NCI-H187 treated with DMSO at 0.1 percent for 48 hours (cell line): ENCODE measurements around the gene NUTF2.

Source experiments
- DNase-seq: peaks from one replicate; lab custom pipeline; 2025; lab: John Stamatoyannopoulos, UW

The NUTF2 gene

DNA sequence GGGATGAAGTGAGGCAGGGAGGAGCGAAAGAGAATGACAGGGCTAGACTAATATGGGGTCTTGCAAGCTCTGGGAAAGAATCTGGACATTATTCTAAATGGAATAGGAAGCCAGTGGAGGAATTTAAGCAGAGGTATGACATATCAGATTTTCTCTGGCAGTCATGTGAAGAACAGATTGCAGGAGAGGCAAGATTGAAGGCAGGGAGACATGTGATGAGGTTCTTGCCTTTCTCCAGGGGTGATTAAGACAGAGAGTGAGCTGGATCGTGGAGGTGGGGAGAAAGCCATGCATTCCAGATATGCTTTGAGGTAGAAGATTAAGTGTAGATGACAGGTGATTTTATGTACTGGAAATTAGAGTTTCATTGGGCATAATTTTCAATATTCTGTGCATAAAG is 8.9 kb upstream of the NUTF2 start:
- no peak for DNase-seq

DNA sequence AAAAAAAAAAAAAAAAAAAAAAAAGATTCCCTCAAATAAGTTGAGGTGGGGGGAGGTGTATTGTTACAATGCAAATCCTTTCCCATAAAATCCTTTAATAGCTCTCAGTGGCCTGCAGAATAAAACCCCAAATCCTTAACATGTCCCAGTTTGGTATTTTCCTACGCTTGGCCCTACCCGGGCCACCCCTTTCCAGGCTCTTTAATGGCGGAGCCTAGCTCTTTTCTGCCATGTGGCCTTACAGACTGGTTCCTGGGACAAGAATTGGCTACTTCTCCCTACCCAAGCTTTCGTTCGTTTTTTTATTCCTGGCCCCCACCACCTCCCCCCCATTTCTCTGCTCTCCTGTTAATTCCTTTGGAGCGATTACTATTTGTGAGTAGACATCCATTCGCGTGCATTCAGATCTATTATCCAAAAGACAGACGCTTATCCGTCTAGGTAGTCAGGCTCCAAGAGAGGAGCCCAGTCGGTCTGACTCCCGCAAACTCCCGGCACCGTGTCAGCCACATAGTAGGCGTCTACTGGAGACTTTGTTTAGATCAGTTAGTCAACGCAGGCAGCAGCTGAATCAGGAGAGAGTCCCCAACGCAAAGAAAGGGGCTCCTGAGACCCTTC is 5.4 kb upstream of the NUTF2 start:
- no peak for DNase-seq

DNA sequence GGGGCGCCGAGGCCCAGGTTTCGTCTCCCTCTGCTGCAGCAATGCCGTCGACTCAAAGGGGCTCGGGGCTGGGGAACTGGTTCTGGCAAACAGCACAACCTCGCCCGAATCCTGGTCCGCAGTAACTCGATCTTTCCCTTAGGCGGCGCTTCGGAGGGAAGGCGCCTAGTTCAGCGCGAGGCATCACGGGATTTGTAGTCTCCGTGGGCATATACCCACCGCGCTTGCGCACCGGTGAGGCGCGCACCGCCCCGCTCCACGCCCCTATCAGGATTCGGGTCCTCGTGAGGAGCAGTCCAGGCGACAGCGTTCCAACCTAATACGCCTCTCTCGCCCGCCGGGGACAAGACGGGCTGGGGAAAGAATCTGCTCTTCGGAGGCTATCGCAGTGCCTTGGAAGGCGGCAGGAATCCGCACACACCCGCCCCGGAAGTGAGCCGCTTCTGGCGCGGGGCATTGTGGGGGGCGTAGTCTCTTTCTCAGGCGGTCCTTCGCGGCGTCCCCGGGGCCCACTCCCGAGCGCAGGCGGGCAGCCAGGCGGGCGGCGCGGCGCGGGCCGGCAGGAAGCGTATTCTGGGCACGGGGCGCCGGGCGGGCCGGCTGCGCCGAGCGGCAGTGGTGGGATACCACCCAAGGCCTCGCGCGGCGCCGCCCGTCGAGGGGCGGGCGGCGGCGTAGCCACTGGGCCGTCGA is 4.8 kb upstream of the NUTF2 start, which contains the start of gene THAP11:
Gene THAP11 (plus strand): TSS at position 505 of the 693 bp plus-strand sequence. CDS start 235 bp downstream, outside the sequence.
- peak; percentile 59 for DNase-seq

DNA sequence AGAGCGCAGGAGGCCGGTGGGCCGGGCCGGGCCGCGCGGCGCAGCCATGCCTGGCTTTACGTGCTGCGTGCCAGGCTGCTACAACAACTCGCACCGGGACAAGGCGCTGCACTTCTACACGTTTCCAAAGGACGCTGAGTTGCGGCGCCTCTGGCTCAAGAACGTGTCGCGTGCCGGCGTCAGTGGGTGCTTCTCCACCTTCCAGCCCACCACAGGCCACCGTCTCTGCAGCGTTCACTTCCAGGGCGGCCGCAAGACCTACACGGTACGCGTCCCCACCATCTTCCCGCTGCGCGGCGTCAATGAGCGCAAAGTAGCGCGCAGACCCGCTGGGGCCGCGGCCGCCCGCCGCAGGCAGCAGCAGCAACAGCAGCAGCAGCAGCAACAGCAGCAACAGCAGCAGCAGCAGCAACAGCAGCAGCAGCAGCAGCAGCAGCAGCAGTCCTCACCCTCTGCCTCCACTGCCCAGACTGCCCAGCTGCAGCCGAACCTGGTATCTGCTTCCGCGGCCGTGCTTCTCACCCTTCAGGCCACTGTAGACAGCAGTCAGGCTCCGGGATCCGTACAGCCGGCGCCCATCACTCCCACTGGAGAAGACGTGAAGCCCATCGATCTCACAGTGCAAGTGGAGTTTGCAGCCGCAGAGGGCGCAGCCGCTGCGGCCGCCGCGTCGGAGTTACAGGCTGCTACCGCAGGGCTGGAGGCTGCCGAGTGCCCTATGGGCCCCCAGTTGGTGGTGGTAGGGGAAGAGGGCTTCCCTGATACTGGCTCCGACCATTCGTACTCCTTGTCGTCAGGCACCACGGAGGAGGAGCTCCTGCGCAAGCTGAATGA is 4.0 kb upstream of the NUTF2 start:
- DNase-seq, result no peak

DNA sequence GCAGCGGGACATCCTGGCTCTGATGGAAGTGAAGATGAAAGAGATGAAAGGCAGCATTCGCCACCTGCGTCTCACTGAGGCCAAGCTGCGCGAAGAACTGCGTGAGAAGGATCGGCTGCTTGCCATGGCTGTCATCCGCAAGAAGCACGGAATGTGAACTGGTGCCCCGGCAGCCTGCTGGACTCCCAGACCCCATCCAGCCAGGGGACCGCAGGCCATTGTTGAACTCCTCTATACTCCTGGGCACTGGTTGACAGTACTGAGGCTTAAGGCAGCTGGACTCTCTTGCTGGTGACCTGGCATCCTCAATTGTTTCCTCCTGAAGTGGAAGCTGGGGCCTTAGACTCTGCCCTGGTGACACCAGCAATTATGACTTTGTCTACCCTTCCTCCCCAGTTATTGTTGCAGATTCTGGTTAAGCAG is 3.4 kb upstream of the NUTF2 start:
- no peak for DNase-seq

DNA sequence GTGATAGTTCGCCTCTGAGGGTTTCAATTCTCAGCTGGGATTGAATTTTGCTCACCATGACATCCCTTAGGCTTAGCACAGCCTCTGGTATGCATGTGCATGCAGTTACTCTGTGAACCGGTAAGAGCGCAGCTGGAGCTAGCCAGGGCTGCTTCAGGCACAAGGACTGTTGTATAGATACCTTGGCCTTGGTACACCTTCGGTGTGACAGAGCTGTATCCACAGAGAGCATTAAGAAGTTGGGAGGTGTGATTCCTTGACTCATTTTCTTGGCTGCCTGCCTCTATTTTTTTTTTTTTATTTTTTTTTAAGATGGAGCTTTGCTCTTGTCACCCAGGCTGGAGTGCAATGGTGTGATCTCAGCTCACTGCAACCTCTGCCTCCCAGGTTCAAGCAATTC is 2.2 kb upstream of the NUTF2 start:
- no peak for DNase-seq

DNA sequence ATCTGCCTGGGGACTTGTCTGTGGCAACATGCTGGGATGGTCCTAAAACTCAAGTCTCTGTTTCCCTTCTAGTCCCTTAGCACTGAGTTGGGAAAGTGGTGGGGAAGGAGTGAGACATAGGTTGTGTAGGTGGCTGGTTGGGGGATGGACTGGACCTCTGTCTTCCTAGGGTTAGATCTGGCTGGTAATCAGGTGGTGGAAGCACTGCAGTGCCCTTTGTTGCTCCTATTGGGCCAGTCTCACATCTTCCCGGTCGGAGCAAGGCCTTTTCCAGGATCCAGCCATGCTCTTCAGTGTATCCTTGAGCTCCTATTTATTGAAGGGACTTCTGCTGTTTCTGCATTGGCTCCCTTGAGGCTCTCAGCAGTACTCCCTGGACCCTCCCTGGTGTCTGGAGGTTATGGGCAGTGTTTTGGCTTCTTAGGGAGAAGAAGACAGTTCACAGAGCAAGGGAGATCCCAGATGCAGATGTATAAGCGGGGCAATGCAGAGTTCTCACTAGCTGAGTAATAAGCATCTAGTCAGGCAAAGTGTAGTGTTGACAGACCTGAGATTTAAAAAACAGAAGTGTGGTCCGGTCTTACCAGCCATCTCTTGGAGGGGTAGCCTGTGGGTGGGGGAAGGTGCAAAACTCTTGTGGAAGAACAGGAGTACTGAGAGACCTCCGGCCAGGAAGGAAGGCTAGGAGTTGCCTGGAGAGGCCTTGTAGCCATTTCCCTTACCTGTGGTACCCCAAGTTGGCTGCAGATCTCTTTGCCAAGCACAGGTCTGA is 1.3 kb upstream of the NUTF2 start:
- no peak for DNase-seq

DNA sequence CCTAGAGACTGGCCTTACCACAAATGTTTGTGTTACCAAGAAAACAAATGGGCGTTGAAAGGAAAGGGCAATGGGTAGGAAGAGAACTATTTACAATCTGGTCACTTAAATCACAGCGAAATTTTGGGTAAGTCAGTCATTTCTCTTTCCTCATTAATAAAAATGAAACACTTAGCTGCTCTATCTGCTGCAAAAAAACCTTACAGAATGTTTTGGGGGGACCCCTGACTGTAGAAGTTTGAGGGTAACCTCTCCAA is 742 bp upstream of the NUTF2 start:
- no peak for DNase-seq

DNA sequence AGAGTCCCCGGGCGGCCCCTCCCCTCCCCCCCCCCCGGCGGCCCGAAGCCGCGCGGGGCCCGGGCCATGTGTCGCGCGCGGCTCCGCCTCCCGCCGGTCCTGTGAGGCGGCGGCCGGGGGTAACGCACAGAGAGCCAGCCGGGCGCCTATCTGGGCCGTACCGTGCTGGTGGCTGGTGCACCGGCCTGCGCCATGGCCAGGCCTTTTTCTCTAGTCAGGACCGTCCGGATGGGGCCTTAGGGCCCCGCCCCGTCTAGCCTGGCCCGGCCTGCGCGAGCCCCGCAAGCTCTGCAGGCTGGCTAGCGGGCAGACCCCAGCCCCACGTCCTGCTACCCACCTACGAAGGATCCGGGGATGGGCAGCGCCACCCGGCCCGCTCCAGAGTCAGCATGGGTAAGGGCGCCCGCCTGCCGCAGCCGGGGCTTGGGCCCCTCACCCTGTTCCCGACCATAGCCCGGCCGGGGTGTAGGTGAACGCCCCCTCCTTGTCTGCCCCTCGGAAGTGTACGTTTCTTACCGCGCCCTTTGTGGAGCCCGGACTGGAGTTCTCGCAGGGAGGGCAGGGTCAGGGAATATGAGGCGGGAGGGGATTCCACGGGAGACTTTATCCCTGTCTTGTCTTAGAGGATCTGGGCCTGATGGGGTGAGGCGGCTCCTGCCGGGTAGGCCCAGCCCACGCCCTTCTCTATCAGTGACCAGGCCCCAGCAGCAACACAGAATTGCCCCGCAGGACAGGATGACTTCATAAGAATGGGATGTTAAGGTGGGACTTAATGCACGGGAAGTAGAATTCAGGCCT is 530 bp downstream of the NUTF2 start, which contains the start of gene CENPT:
Gene CENPT (minus strand): TSS at position 630 of the 798 bp plus-strand sequence. CDS start 13,834 bp downstream, outside the sequence.
- no peak for DNase-seq

DNA sequence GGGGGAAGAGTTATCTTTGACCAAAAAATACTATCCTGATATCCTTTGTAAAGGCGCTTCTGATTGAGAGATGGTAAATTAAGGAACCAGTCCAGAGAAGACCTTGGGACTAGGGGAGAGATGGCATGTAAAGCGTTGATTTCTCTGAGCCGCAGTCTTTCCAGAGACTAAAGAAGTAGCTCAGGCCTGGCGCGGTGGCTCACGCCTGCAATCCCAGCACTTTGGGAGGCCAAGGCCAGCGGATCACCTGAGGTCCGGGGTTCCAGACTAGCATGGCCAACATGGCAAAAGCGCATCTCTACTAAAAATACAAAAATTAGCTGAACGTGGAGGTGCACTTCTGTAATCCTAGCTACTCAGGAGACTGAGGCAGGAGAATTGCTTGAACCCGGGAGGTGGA is 1.4 kb downstream of the NUTF2 start:
- no peak for DNase-seq

DNA sequence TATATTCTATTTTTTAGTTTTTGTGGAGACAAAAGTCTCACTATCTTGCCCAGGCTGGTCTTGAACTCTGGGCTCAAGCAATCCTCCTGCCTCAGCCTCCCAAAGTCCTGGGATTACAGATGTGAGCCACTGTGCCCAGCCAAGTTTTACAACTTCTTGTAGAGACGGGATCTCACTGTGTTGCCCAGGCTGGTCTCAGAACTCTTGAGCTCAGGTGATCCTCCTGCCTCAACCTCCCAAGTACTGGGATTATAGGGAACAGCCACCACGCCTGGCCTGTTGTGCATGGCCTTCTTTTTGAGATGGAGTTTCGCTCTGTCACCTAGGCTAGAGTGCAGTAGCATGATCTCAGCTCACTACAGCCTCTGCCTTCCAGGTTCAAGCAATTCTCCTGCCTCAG is 6.9 kb downstream of the NUTF2 start:
- DNase-seq, result no peak

DNA sequence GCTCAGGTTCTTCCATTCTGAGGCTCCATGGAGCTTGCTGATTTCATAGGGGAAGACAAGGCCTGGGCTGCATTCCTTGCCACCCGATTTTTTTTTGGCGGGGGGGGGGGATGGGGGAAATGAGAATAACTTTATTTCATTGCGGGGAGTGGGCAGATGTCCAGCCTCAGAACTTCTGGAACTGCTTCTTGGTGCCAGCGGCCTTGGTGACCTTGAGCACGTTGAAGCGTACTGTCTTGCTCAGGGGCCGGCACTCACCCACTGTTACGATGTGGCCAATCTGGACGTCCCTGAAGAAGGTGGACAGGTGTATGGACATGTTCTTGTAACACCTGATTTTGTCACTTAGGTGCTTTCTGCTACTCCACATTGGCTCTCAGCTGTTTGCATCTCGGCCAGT is 9.1 kb downstream of the NUTF2 start:
- DNase-seq, result no peak

DNA sequence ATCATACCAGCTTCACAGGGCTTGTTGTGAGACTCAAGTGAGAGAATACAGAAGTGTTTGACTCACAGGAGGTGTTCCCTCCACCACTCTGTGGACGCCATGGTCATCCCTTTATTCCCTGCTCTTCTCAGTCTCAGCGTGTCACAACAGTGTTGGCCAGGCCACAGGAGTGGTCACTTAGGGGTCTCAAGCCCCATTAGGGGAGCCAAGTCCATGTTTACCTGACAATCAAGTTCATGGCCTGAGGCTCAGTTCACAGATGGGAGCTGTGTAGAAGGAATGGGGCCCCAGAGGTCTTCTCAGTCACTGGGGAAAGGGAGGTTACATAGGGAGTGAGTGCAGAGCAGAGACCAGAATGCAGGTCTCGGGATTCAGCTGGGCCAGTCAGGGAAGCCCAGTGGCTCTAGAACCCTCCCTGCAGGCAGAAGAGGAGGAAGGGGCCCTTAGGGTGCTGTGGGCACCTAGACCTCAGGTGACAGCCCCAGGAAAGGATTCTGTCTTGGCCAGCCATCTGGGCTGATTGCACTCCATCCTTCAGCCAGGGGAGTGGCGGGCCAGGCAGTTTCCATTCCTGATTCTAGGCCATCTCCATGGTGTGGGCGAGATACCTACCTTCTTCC is 10.3 kb downstream of the NUTF2 start:
- no peak for DNase-seq

DNA sequence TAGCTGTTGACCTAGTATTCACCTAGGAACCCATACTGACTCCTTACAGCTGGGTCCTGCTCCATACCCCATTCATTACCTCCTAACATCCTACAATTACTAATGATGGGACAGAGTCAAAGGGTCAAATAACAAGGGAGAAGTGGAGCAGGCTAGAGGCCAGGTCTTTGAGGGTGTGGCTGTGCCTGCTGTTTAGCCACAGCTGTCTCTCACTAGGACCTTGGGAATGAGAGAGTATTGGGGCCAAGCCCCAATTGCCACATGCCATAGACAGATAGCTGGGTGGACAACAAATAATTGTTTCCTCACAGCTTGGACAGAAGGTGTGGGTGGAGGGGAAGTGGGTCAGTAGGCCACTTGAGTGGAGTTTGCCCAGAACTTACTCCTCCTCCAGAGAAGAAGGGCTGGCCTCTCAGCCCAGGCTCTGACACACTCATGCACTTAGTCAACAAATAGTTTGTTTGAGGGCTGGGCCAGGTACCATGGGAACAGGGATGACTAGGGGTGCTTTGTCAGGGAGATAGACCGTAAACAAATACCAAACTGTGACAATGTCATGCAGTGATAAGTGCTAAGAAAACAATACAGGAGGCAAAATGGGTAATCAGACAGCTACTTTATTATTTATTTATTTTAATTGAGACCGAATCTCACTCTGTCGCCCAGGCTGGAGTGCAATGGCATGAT is 11.0 kb downstream of the NUTF2 start:
- DNase-seq, result no peak

DNA sequence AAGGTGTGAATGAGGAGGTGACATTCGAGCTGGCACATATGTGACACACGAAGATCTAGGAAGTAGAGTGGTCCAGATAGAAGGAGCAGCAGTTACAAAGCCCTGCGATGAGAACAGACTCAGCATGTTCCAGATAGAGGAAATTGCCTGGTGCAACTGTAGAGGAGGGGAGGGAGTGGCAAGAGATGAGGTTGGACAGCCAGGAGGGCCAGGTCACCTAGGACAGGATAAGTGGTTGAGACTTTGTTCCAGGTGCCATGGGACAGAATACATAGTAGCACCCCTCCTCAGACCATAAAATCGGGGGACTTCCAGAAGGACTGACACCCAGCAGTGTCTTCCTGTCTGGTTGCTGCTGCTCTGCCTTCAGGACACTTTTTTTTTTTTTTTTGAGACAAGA is 11.8 kb downstream of the NUTF2 start:
- no peak for DNase-seq

DNA sequence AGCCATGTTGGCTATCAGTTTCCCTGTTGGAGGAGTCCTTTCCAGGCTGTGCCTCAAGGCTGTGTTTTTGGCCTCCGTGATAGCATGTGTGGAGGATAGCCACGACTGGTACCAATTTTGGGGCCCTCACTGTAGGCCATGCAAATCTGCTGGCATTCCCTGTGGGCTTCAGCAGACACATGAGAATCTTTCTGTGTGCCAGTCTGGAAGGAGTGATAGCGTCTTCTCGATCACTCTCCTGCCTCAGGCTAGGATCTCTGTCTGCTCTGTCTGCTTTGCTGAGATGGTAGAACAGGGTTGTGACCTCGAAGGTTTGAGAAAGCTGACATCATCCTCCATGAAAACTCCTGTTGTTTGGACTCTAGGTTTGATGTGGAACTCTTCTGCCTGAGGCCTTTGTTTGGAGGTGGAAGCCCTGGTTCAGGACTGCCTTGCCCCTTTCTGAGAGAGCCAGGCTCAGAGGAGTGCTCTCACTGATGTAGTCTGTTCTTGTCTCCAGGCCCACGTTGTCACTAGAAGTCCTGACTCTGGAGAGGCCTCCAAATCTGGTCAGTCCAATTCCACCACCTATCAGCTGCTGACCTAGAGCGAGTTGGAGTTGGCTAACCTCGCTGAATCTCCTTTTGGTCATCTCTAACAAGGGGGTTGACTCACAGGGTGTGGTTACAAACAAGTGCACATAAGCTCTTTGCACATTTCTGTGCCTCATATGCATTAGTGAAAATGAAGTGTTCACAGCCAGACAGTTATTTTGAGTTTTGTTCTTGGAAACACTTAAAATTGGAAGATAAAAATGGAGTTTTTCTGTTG is 14.1 kb downstream of the NUTF2 start:
- DNase-seq, result no peak

DNA sequence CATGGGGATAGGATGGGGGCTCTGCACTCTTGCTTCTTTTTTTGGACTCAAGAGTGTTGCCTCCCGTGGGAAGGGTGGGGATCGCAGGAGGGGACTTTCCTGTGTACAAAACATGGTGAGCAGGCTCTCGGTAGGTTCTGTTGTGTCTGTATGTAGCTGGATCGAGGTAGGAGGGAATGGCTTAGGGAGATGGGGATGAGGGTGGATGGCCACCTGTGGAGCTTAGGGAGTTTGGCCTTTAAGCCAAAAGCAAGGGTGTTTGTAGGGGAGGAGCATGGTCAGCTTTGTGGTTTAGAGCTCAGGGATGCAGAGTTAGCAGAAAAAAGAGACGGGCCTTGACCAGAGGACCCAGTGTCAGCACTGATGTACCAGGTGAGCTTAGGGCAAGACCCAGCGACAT is 15.1 kb downstream of the NUTF2 start:
- no peak for DNase-seq

DNA sequence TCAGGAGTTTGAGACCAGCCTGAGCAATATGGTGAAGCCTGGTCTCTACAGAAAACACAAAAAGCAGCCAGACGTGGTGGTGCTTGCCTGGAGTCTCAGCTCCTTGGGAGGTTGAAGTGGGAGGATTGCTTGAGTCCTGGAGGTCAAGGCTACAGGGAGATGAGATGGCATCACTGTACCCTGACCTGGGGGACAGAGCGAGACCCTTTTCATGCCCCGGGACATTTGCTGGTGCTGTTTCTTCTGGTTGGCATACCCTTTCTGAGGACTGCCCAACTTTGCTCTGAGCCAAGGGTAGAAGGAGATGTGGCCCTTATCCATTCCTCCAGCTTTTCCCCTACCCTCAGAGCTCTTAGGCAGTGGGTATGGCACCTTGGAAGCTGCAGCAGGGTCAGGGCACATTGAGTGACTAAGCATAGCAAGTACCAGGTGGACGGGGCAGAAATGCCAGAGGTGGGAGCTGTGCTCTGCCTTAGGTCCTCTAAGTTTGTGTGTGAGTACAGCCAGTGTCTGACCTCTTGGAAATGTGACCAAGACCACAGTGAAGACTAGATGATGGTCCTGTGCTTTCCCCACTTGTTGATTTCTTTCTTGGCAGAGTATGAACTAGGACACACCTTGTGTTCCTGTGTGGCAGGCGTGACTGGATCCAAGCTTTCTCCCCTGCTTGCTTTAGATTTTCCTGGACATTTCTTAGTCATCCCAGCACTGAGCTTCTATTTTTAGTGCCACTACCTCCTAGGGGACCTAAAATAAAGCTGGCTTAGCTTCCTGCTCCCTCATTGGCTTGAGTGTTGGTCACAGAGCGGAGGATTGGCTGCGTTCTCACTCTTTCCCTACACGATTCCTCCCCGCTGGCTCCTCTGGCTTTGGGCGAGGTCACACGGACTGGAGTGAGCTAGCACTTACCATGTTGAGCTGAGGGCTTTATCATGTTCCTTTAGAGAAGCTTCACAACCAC is 16.2 kb downstream of the NUTF2 start:
- no peak for DNase-seq
